GM18909 (cell line): ENCODE measurements around the gene PDCD5.
"Not testable (repeated sequence)": the region's sequence is repeated elsewhere in the genome, so short reads cannot be mapped to it uniquely, and the experiment has no call there.

Experiments used
- ATAC-seq: cut with Tn5 transposase; IDR thresholded peaks from one replicate; pipeline ENCODE4 v1.9.1; 2021; ENCODE audit warnings: mild to moderate bottlenecking; ENCODE audit not compliant: unreplicated experiment, poor library complexity

The PDCD5 gene, protein sequence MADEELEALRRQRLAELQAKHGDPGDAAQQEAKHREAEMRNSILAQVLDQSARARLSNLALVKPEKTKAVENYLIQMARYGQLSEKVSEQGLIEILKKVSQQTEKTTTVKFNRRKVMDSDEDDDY

DNA sequence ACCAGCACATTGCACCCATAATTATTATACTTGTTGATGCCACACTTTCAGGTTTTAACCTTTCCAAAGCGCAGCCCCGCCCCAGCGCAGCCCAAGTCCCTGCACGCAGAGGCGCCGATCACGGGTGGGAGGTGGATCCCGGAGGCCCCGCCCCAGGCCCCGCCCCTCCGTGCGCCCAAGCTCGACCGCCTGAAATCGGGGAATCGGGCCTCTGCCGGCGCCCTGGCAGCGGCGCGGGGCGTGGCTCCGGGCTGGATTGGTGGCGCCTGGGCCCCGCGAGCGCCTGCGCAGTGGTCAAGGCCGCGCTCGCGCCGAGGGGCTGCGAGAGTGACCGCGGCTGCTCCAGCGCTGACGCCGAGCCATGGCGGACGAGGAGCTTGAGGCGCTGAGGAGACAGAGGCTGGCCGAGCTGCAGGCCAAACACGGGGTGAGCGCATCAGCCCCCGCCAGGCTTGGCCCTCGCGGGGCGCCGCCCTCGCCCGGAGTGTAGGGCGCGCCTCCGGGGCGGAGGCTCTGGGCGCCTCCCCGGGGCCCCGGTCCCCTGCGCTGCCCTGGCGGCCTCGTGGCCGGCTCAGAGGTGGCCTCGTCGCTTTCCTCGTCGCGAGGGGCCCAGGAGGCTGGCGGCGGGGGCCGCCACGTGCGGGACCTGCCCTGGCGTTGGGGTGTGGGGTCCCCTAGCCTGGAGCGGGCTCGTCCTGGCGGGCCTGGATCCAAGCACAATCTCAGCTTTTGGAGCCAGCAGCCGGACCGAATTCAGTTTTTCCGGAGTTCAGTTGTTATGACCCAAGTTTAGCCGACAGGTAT, at the start of gene PDCD5:
Gene PDCD5 (plus strand): TSS at position 290 of the 804 bp plus-strand sequence. CDS start 72 bp downstream, at position 362.
- ATAC-seq = peak; percentile 92

DNA sequence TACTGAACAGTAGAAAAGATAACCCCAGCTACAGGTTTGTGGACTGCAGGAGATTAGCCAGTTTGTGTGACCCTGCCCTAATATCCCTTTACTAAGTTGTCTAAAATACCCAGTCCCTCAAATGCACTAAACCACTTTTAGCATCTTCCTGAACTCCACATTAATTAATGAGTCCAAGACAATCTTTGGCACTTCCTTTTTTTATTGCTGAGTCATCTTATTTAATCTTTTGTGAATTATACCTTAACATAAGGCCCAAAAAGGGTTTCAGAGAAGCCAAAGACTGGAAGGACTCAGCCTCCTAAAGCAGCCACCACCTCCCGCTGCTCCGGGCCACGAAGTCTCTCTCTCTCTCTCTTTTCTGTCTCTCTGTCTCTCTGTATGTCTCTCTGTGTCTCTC, 48.8 kb upstream of the PDCD5 start:
- no peak for ATAC-seq

DNA sequence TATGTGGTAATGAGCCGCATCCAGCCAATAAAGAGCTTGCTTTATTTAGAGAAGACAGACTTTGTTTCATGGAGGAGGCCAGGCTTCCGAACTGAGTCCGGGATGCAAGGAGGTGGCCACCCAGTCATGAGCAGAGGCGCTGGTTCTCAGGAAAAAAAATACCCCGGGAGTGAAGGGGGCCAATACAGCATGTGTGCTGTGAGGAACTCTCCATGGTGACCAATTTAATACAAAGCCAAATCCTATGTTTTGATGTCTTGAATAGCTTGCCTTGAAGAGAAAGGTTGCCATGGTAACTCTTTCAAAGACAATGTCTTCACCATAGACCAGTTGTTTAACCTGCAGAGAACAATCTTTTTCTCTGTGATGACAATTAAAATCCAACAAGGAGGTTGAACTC, 43.4 kb upstream of the PDCD5 start:
- no peak for ATAC-seq

DNA sequence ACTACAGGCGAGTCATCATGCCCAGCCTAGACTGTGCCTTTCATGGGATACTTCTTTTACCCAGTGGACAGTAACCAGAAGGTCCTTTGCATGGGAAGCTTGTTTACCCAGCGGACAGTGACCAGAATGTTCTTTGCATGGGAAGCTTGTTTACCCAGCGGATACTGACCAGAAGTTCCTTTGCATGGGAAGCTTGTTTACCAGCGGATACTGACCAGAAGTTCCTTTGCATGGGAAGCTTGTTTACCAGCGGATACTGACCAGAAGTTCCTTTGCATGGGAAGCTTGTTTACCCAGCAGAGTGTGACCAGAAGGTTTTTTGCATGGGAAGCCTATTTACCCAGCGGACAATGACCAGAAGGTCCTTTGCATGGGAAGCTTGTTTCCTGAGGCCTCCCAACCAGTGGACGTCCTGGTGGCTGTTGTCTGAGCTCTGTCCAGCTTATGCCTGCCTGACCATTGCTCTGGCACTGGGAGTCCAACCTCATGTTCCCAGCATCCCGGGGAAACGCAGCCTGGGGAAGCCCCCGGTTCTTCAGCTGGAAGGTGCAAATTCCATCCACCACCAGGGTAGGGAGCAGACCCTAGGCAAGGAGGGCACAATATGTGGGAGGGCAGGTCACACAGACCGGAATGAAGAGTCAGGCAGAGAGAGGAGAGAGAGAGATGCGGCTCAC, 41.6 kb upstream of the PDCD5 start:
- no peak for ATAC-seq

DNA sequence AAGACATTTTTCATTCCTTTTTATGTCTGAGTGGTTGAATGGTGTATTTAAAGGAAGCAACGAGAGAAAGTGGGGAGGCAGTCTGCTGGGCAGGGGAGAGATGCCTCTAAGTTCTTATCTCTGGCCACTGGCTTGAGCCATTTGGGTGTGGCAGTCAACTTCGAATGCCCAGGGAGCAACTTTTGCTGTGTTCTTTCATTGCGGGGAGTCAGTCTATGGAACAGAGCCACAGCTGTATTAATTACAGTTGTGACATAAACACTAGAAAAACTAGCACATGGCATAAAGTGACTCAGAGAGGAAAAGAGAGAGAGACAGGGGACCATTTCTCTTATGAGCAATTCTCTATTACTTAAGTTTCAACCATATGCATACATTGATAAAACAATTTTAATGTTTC, 40.4 kb upstream of the PDCD5 start:
- ATAC-seq = no peak

DNA sequence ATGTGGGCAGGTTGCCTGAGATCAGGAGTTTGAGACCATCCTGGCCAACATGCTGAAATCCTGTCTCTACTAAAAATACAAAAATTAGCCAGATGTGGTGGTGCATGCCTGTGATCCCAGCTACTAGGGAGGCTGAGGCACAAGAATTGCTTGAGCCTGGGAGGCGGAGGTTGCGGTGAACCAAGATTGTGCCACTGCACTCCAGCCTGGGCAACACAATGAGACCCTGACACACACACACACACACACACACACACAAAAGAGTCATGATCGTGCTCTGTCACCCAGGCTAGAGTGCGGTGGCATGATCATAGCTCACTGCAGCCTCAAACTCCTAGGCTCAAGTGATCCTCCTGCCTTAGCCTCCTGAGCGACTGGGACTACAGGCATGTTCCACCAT, 39.6 kb upstream of the PDCD5 start:
- not testable (repeated sequence) for ATAC-seq

DNA sequence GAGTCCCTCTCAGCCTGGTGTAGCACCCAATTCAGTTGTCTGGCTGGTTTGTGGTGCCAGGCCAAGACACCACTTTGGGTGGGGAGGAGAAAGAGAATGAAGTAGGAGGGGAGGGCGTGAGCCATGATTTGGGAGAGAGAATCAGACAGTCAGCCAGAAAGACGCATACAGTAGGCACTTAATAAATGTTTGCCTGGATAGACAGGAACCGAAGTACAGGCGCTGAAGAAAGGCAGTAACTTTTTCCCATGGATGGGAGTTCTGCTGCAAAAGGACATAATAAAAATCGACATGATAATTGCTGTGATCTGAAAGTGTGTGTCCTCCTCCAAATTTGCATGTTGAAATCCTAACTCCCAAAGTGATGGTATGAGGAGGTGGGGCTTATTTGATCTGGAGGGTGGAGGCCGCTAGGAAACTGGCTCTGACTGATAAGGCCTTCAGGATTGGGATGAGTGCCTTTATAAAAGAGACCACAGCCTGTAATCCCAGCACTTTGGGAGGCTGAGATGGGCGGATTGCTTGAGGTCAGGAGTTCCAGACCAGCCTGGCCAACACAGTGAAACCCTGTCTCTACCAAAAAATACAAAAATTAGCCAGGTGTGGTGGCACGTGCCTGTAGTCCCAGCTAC, 38.4 kb upstream of the PDCD5 start:
- no peak for ATAC-seq

DNA sequence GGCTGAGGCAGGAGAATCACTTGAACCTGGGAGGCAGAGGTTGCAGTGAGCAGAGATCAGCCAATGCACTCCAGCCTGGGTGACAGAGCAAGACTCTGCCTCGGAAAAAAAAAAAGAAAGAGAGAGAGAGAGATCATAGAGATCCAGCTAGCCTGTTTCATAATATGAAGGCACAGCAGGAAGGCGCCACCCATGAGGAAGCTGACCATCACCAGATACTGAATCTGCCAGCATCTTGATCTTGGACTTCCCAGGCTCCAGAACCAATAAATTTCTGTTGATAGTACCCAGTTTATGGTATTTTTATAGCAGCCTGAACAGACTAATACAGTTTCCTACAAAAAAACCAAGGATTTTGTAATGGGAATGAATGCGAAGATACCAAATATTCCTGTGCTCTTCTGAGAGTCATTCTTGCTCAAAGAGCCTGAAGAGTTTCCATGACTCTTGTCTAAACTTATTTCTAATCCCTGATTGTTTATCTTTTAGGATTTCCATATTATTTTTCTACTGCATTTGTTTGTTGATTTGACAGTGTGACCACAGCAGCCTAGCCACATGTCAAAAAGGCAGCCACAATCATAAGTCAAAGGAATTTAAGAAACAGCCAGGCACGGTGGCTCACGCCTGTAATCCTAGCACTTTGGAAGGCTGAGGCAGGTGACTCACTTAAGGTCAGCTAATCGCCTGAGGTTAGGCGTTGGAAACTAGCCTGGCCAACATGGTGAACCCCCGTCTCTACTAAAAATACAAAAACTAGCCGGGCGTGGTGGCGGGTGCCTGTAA, 37.7 kb upstream of the PDCD5 start:
- ATAC-seq = no peak

DNA sequence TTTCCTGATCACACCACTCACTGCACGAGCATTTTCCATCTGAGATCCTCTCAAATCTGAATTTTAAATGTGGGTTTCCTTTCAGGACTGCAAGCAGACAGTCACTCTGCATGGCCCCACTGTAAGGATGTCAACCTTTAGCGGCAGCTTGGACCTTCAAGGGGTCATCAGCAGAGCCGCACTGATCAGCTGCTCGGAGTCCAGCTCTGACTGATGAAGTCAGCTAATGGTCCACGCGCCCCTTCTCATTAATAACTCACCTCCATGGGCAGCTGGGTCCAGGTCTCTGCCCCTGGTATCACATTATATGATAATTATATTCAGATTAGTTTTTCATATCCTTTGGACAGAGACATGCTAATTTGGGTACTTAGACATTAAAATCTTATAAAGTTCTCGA, 36.1 kb upstream of the PDCD5 start:
- ATAC-seq = no peak

DNA sequence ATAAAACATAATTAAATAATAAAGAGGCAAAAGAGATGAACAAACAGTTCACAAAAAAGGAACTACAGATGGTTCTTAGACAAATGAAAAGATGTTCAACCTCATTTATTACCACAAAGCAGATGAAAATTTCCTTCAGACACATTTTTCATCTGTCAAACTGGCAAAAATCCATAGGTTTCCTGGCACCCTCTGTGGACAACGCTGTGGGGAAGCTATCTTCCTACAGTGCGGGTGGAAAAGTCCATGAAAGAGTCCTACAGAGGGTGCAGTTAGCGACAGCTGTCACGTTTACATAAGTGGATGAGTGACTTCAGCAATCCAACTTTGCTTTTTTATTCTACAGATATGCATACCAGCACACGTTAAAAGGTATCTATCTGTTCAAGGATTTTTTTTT, 30.3 kb upstream of the PDCD5 start:
- no peak for ATAC-seq

DNA sequence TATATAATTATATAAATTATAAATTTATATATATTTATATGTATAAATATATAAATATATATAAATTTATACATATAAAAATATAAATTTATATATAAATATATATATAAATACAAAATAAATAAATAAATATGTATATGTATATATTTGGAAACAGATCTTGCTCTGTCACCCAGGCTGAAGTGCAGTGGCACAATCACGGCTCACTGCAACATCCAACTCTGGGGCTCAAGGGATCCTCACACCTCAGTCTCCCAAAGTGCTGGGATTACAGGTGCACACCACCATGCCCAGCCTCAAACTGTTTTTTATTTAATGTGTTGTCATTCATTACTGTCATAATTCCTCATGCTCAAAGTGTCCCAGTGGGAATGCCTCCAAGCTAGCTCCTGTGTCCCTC, 25.2 kb upstream of the PDCD5 start:
- no peak for ATAC-seq

DNA sequence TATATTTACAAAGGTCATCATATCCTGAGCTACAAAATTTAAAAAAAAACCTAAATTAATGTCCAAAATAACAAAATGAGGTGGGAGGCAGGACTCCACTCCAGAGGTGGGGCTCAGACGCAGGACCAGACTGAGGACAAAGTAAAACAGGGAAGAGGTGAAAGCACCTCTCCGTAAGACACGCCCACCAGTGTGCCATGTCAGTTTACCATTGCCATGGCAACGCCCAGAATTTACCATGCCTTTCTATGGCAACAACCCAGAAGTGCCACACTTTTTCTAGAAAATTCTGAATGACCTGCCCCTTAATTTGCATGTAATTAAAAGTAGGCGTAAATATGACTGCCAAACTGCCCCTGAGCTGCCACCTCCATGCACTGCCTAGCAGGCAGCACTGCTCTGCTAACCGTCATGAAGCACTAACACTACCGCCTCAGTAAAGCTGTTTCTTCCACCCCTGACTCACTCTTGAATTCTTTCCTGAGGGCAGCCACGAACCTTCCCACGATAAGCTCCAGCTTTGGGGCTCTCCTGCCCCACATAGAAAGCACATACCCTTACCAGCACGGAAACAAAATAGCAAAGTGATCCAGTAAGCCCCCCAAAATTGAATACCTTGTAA, 22.3 kb upstream of the PDCD5 start:
- ATAC-seq = no peak

DNA sequence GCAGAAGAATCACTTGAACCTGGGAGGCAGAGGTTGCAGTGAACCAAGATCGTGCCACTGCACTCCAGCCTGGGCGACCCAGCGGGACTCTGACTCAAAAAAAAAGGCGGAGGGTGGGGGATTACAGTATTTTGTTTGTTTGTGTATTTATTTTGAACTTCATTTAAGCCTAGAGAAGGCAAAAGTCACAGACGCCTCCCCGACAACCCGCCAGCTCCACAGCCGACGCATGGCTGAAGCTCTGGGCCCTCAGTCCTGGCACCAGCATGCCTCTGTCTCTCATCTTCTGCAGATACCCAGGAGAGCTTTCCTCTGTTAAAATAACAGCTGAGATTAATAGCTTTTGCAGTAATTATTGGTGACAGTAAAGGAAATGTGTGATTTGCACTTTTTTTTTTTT, 17.2 kb upstream of the PDCD5 start:
- ATAC-seq = no peak

DNA sequence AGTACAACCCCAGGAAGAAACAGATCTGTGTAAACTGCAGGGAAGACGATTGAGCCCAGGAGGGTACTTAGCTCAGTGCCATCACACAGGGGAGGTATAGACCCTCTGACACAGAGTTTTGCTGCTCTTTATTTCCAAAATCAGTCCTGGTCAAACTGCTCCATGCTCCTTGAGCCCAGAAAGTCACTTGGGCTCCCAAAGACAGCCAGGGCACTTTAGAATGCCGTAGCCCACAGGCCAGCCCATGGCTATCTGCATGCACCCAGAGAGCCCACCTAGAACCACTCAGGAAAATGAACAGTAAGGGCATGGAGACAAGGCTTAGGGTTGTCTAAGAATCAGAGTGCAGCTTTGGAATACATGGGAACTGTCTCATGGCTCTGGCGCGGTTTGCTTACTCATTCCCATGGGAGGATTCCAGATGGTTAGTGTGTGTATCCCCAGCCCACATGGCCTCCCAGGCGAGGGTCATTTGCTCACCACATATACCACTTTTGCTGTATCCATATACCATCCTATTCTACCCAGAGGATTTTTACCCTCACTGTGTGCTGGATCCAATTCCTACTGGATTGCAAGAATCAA, 14.7 kb upstream of the PDCD5 start:
- no peak for ATAC-seq

DNA sequence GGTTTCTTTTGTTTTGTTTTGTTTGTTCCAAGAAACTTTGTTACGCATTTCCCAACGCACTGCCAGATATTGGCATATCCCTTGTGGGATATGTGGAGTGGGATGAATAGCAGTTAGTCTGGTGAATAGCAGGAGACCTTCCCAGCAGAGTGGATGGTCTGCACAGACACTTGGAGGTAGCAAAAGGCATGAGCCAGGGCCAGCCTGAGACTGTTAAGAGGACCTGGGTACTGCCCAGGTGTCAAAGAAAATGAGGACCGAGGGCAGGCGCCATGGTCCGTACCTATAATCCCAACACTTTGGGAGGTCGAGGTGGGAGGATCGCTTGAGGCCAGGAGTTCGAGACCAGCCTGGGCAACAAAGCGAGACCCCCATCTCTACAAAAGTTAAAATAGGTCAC, 13.5 kb upstream of the PDCD5 start:
- ATAC-seq = no peak

DNA sequence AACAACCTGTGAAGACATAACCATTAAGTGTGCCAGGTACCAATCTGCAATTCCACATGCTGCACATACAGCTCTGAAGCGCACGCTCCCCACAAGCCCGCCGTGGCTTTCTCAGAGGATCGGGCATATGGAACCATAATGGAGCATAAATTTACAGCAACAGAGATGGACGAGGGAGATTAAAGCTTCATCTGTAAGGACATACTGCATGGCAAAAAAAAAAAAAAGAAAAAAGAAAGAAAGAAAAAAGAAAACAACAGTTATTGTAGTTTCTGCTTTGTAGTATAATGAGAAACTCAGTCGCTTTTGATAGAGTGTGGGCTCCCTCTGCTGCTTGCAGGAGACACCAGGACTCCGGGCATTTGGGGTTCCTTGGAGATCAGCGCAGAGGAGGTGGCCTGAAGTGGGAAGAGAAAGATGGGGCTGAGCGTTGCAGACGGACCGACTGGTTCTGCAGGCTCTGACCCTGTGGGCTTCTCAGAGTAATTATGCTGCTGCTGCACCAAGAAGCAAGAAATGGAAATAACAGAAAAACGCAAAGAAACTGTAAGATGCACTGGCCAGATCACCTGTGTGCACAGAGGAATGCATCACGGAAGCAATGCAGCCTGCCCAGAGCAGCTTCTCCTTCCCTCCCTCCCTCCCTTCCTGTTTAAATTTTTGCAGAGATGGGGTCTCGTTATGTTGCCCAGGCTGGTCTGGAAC, 10.8 kb upstream of the PDCD5 start:
- ATAC-seq = no peak

DNA sequence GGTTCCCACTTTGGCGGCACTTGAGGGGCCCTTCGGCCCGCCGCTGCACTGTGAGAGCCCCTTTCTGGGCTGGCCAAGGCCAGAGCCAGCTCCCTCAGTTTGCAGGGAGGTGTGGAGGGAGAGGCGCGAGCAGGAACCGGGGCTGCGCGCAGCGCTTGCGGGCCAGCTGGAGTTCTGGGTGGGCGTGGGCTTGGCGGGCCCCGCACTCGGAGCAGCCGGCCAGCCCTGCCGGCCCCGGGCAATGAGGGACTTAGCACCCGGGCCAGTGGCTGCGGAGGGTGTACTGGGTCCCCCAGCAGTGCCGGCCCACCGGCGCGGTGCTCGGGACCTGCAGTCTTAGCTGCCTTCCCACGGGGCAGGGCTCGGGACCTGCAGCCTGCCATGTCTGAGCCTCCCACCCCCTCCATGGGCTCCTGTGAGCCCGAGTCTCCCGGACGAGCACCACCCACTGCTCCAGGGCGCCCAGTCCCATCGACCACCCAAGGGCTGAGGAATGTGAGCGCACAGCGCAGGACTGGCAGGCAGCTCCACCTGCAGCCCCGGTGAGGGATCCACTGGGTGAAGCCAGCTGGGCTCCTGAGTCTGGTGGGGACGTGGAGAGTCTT, 9.4 kb upstream of the PDCD5 start:
- not testable (repeated sequence) for ATAC-seq

DNA sequence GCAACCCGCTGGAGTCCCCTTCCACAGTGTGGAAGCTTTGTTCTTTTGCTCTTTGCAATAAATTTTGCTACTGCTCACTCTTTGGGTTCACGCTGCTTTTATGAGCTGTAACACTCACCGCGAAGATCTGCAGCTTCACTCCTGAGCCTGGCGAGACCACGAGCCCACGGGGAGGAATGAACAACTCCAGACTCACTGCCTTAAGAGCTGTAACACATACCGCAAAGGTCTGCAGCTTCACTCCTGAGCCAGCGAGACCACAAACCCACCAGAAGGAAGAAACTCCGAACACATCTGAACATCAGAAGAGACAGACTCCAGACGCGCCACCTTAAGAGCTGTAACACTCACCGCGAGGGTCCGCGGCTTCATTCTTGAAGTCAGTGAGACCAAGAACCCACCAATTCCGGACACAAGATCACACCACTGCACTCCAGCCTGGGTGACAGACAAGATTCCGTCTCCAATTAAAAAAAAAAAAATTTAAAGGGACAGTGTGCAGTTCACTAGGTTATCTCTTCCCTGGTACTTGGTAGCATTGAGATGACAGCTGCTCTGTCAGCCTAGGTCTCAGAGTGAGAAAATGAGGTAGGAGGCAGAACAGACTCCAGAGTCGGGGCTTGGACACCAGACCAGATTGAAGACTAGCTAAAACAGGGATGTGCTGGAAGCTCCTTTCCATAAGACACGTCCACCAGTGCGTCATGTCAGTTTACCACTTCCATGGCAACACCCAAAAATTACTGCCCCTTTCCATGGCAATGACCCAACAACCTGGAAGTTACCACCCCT, 8.1 kb upstream of the PDCD5 start:
- ATAC-seq = not testable (repeated sequence)
